OCI-LY7 (cell line): ENCODE results near the gene RTL10.

Source experiments
- EZH2phosphoT487 ChIP-seq: fragments of 200-600 bp; sonication (generic); IDR thresholded peaks from 2 replicates; pipeline ENCODE4 v1.6.1; 2018; ENCODE audit warnings: low read depth, borderline replicate concordance, mild to moderate bottlenecking, mixed run types, antibody characterized with exemption, low read length, moderate library complexity, mixed read lengths
- TF ChIP-seq, protein P1 (sequence below): fragments of 200-600 bp; sonication (generic); conservative IDR thresholded peaks from 2 replicates; pipeline ENCODE4 v1.5.1; 2014; ENCODE audit warnings: mild to moderate bottlenecking, antibody characterized with exemption, low read length, moderate library complexity, mixed read lengths

- TF ChIP-seq, protein P1, sequence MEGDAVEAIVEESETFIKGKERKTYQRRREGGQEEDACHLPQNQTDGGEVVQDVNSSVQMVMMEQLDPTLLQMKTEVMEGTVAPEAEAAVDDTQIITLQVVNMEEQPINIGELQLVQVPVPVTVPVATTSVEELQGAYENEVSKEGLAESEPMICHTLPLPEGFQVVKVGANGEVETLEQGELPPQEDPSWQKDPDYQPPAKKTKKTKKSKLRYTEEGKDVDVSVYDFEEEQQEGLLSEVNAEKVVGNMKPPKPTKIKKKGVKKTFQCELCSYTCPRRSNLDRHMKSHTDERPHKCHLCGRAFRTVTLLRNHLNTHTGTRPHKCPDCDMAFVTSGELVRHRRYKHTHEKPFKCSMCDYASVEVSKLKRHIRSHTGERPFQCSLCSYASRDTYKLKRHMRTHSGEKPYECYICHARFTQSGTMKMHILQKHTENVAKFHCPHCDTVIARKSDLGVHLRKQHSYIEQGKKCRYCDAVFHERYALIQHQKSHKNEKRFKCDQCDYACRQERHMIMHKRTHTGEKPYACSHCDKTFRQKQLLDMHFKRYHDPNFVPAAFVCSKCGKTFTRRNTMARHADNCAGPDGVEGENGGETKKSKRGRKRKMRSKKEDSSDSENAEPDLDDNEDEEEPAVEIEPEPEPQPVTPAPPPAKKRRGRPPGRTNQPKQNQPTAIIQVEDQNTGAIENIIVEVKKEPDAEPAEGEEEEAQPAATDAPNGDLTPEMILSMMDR, result no peak
- TF ChIP-seq EZH2phosphoT487, result no peak
Measured at GRCh38 chr22:19876314-19876940, 21.8 kb upstream of the RTL10 start.
